C4-2B (cell line): ENCODE data around the gene KLHL15.
A peak's percentile ranks its signal among the peaks of the same experiment; 100 is the strongest.

Experiments
- H3K27ac ChIP-seq: fragments of 450-650 bp; 2 replicates; pipeline ENCODE4 v1.5.1; 2017
- CTCF ChIP-seq: fragments of 450-650 bp; conservative IDR thresholded peaks from 2 replicates; pipeline ENCODE4 v1.5.1; 2017; ENCODE audit warnings: mild to moderate bottlenecking
- ZFX ChIP-seq: fragments of 450-650 bp; IDR thresholded peaks from 2 replicates; pipeline ENCODE4 v1.6.1; 2017

Gene KLHL15

GRCh38 chrX:24012266-24012665 lies 14.7 kb downstream of the KLHL15 start:
- no peak overlapping the region for H3K27ac ChIP-seq
- TF ChIP-seq ZFX (no peak), CTCF (no peak)

- TF ChIP-seq ZFX (no peak), CTCF (no peak)
- H3K27ac ChIP-seq, result no peak overlapping the region
Measured at GRCh38 chrX:24005867-24006266, 21.1 kb downstream of the KLHL15 start.

- H3K27ac ChIP-seq, result no peak overlapping the region
- TF ChIP-seq ZFX (no peak), CTCF (no peak)
Measured at GRCh38 chrX:24005028-24005427, 22.0 kb downstream of the KLHL15 start.

- H3K27ac ChIP-seq, result peak overlapping the region; percentile 74
- no peak for TF ChIP-seq ZFX
- TF ChIP-seq CTCF, result no peak
Measured at GRCh38 chrX:24002792-24003191, 24.2 kb downstream of the KLHL15 start.

GRCh38 chrX:24002167-24002566 lies 24.8 kb downstream of the KLHL15 start:
- no peak for TF ChIP-seq ZFX
- TF ChIP-seq CTCF, result no peak
- H3K27ac ChIP-seq, result peak overlapping the region; percentile 74

- TF ChIP-seq ZFX (no peak), CTCF (no peak)
- H3K27ac ChIP-seq, result no peak overlapping the region
Measured at GRCh38 chrX:23999671-24000070, 27.3 kb downstream of the KLHL15 start.

- no peak overlapping the region for H3K27ac ChIP-seq
- TF ChIP-seq ZFX, result no peak
- TF ChIP-seq CTCF, result no peak
Measured at GRCh38 chrX:23993012-23993633, 33.9 kb downstream of the KLHL15 start.
